Activated B cell treated with CpG ODN at 0.5 μM for 24 hours (primary cell): ENCODE results near the gene BBS10. TPM values are rescaled to one million over a fixed set of nuclear protein-coding genes. Genes with fewer than 3 reads are reported as not detected.
"Not testable (repeated sequence)": the region's sequence is repeated elsewhere in the genome, so short reads cannot be mapped to it uniquely, and the experiment has no call there.

Experiments
- ATAC-seq: fragments of 200-7000 bp; cut with Tn5 transposase; one replicate; pipeline ENCODE4 v1.10.0; 2021; ENCODE audit warnings: low read depth, mild to moderate bottlenecking, moderate library complexity
- CTCF ChIA-PET: fragments of 350-600 bp; sonication (Branson Sonifier 250); formaldehyde crosslinking; loops from one replicate; lab custom pipeline; 2021; ENCODE audit warnings: antibody characterized with exemption; lab: Charles Lee
- POLR2A ChIA-PET: fragments of 350-600 bp; sonication (Branson Sonifier 250); formaldehyde crosslinking; loops from one replicate; lab custom pipeline; 2021; ENCODE audit warnings: antibody characterized with exemption; lab: Charles Lee
- DNase-seq: peaks from one replicate; pipeline ENCODE4 v3.0.0; 2022
- H3K27ac Mint-ChIP-seq: one replicate; pipeline ENCODE4 v1.8.0; 2020; ENCODE audit warnings: mixed read lengths
- H3K27me3 Mint-ChIP-seq: one replicate; pipeline ENCODE4 v1.8.0; 2021; ENCODE audit warnings: mixed read lengths
- H3K36me3 Mint-ChIP-seq: one replicate; pipeline ENCODE4 v1.8.0; 2021; ENCODE audit warnings: low read depth, mixed read lengths
- H3K4me1 Mint-ChIP-seq: one replicate; pipeline ENCODE4 v1.8.0; 2021; ENCODE audit warnings: mixed read lengths
- H3K4me3 Mint-ChIP-seq: one replicate; pipeline ENCODE4 v1.8.0; 2020; ENCODE audit warnings: mild to moderate bottlenecking, mixed read lengths
- H3K9me3 Mint-ChIP-seq: one replicate; pipeline ENCODE4 v1.8.0; 2020; ENCODE audit warnings: mixed read lengths
- intact Hi-C: fragments of 100-400 bp; cut with micrococcal nuclease; formaldehyde crosslinking; loops from one replicate; pipeline ENCODE4 v1.15.1; 2024
- total RNA-seq: library from RNA; stranded (reverse); gene quantifications from 2 replicates; pipeline ENCODE4 v1.2.3, GENCODE V29; 2022
- TF ChIP-seq, protein P1 (sequence below): fragments of 200-600 bp; IDR thresholded peaks from one replicate; pipeline ENCODE4 v1.8.0; 2022; ENCODE audit warnings: antibody characterized with exemption, mild to moderate bottlenecking

Gene BBS10
- total RNA-seq, 1 donor from 2014 or later: 8.0 TPM

DNA sequence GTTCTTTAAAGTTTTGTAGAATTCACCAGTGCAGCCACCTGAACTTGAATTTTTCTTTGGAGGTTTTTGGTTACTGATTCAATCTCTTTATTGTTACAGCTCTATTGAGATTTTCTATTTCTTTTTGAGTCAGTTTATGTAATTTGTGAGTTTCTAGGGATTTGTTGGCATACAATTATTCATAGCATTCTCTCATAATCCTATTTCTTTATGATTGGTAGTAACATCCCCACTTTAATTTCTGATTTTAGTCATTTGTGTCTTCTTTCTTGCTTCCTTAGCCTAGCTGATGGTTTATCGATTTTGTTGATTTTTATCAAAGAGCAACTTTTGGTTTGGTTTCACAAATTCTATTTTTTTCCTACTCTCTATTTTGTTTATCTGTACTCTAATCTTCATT is 17.9 kb upstream of the BBS10 start:
- DNase-seq (no peak), ATAC-seq (no peak)
- Mint-ChIP-seq H3K4me3 (no peak overlapping the region), H3K4me1 (no peaks in the 10 kb centered on the region), H3K9me3 (peaks cover 2% of the 10 kb centered on the region), H3K36me3 (peaks cover 88% of the 10 kb centered on the region), H3K27ac (no peak overlapping the region), H3K27me3 (no peaks in the 10 kb centered on the region)
- intact Hi-C loops: no loop called here
- POLR2A ChIA-PET: no interaction called here
- CTCF ChIA-PET: no interaction called here
- TF ChIP-seq, protein P1, sequence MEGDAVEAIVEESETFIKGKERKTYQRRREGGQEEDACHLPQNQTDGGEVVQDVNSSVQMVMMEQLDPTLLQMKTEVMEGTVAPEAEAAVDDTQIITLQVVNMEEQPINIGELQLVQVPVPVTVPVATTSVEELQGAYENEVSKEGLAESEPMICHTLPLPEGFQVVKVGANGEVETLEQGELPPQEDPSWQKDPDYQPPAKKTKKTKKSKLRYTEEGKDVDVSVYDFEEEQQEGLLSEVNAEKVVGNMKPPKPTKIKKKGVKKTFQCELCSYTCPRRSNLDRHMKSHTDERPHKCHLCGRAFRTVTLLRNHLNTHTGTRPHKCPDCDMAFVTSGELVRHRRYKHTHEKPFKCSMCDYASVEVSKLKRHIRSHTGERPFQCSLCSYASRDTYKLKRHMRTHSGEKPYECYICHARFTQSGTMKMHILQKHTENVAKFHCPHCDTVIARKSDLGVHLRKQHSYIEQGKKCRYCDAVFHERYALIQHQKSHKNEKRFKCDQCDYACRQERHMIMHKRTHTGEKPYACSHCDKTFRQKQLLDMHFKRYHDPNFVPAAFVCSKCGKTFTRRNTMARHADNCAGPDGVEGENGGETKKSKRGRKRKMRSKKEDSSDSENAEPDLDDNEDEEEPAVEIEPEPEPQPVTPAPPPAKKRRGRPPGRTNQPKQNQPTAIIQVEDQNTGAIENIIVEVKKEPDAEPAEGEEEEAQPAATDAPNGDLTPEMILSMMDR: no peak

DNA sequence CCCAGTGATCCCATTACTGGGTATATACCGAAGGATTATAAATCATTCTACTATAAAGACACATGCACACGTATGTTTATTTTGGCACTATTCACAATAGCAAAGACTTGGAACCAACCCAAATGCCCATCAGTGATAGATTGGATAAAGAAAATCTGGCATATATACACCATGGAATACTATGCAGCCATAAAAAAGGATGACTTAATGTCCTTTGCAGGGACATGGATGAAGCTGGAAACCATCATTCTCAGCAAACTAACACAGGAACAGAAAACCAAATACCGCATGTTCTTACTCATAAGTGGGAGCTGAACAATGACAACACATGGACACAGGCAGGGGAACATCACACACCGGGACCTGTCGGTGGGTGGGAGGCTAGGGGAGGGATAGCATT is 15.9 kb upstream of the BBS10 start:
- peaks cover 81% of the 10 kb centered on the region for H3K36me3 Mint-ChIP-seq
- DNase-seq, CTCF ChIA-PET, H3K9me3 Mint-ChIP-seq, intact Hi-C loops, H3K27me3 Mint-ChIP-seq, H3K27ac Mint-ChIP-seq, H3K4me1 Mint-ChIP-seq, H3K4me3 Mint-ChIP-seq, ATAC-seq, POLR2A ChIA-PET: not testable (repeated sequence)

DNA sequence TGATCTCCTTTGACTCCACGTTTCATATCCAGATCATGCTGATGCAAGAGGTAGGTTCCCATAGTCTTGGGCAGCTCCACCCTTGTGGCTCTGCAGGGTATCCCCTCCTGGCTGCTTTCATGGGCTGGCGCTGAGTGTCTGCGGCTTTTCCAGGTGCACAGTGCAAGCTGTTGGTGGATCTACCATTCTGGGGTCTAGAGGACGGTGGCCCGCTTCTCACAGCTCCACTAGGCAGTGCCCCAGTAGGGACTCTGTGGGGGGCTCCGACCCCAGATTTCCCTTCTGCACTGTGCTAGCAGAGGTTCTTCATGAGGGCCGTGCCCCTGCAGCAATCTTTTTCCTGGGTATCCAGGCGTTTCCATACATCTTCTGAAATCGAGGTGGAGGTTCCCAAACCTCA is 12.1 kb upstream of the BBS10 start:
- POLR2A ChIA-PET: no interaction called here

DNA sequence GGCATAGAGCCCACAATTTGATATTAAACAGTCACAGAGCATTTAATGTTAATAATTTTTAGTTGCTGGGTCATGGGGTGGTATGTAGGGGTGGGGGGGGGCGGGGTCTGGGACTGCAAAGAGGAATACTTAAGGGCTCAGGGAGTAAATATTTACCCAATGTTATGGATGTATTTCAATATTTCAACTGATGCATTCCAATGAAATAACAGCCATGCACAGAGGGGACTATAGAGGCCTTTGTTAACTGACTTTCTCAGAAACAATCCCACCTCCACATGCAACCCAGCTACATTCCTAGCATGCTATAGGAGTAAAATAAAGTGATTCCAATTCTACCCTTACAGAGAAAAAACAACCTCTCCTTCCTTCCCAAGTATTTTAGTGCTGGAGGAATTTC is 7.9 kb upstream of the BBS10 start:
- ATAC-seq (no peak), DNase-seq (no peak)
- no peaks in the 10 kb centered on the region for H3K27me3 Mint-ChIP-seq
- no peaks in the 10 kb centered on the region for H3K9me3 Mint-ChIP-seq
- intact Hi-C loops: no loop called here
- no peaks in the 10 kb centered on the region for H3K4me1 Mint-ChIP-seq
- TF ChIP-seq, protein P1: no peak
- POLR2A ChIA-PET: interaction anchor here (1.5 kb wide), 1 partner anchor 8 kb away, joined by 4 read pairs; the partner anchor contains the start of gene BBS10
- no peak overlapping the region for H3K4me3 Mint-ChIP-seq
- CTCF ChIA-PET: no interaction called here
- H3K36me3 Mint-ChIP-seq: peaks cover 48% of the 10 kb centered on the region
- H3K27ac Mint-ChIP-seq: no peak overlapping the region

More for the DNA sequence above, 12.1 kb upstream of the BBS10 start:
- no peak overlapping the region for H3K4me3 Mint-ChIP-seq
- ATAC-seq: no peak
- no peaks in the 10 kb centered on the region for H3K9me3 Mint-ChIP-seq
- no peaks in the 10 kb centered on the region for H3K4me1 Mint-ChIP-seq
- H3K27me3 Mint-ChIP-seq: no peaks in the 10 kb centered on the region
- CTCF ChIA-PET: no interaction called here
- peaks cover 79% of the 10 kb centered on the region for H3K36me3 Mint-ChIP-seq
- no peak for DNase-seq
- TF ChIP-seq, protein P1: no peak
- intact Hi-C loops: no loop called here
- H3K27ac Mint-ChIP-seq: no peak overlapping the region

DNA sequence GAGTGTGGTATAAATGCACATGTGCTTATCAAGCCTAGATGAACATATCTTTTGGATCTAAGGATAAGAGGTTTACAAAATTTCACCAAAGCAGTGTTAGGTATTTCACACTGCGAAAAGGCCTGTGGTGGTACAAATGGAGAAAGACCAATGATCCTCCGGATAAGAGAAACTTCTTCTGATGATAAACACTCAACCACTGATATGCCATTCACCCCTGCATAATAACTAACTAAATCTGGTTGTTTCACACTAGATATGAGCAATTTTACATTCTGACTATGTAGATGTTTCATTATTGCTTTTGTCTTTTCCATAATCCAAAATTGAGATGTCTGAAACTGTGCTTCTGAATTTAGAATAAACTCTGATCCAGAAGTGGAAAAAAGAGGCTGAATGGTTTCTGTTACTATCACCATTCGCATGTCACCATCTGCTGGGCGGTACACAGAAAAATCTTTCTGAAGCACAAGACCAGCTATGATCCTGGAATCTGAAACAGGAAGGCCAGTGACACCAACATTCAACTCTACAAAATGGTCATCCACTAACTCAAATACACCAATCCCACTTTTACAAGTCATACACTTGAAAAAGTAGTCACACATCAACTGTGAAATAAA is 1.3 kb downstream of the BBS10 start:
- Mint-ChIP-seq H3K27ac (peak overlapping the region; percentile 93), H3K27me3 (no peaks in the 10 kb centered on the region), H3K4me1 (peaks cover 35% of the 10 kb centered on the region), H3K36me3 (peaks cover 16% of the 10 kb centered on the region), H3K4me3 (peak overlapping the region; percentile 95), H3K9me3 (no peaks in the 10 kb centered on the region)
- ATAC-seq (no peak), DNase-seq (no peak)
- ChIA-PET CTCF (interaction anchor here (0.8 to 3.3 kb wide), 4 partner anchors 188 to 821 kb away, joined by 3 to 15 read pairs (median 4); no protein-coding TSS in a partner anchor), POLR2A (interaction anchor here (0.8 to 2.3 kb wide), 3 partner anchors 263 to 836 kb away, joined by 4 to 26 read pairs (median 14); partner anchors contain the start of genes KRR1, NAP1L1 and PHLDA1)
- intact Hi-C loops: loop anchor here (5.0 to 10.0 kb wide), 5 partner anchors 175 to 1015 kb away; partner anchors contain the start of genes CAPS2, E2F7, GLIPR1 and GLIPR1L1
- TF ChIP-seq, protein P1: no peak
